GM12874 (cell line): ENCODE measurements around the gene ZNF559.

ENCODE experiments used
- CTCF ChIP-seq: IDR thresholded peaks from 2 replicates; pipeline ENCODE4 v1.5.1; 2011; ENCODE audit warnings: low read depth, mild to moderate bottlenecking, control low read depth, low read length, moderate library complexity; ENCODE audit not compliant: insufficient read depth

ZNF559 gene

GRCh38 chr19:9342610-9343304, 18.8 kb downstream of the ZNF559 start:
- no peak for TF ChIP-seq CTCF

GRCh38 chr19:9345005-9345404, 21.0 kb downstream of the ZNF559 start:
- no peak for TF ChIP-seq CTCF

DNA sequence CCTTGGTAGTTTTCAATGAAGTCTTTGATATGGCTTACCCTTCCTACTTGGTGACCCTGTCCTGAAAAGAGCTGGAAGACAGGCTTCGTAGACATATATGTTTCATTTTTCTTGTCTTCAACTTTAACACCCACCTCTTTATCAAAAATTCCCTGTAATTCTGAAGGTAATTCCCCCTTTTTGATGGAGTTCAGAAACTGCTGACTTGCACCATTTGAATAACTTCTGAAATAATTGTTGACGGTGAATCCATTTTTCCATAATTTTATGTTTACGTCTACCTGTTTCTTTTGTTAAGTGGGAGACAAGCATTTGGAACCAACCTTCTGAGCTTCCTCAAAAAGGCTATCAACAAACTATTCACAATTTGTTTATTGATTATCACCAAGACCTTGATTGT, 24.3 kb downstream of the ZNF559 start:
- no peak for TF ChIP-seq CTCF

DNA sequence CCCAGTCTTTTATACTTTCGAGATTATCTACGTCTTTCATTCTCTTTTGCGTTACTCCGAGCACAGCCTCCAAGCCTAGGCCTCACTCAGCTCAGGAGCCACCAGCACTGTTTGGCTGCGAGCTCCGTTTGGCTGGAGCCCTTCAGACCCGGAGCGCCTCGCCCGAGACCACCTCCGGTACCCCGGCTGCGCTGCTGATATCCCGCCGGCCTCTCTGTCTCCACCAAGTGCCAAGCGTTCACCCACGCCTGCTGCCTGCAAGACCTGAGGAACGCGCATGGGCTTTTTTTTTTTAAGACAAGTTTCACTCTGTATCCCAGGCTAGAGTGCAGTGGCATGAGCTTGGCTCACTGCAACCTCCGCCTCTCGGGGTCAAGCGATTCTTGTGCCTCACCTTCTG, 24.7 kb downstream of the ZNF559 start:
- no peak for TF ChIP-seq CTCF

- TF ChIP-seq CTCF: no peak
These were observed 28.5 kb downstream of the ZNF559 start for GRCh38 chr19:9352505-9352904.

GRCh38 chr19:9353011-9353410, 29.0 kb downstream of the ZNF559 start:
- TF ChIP-seq CTCF: no peak

DNA sequence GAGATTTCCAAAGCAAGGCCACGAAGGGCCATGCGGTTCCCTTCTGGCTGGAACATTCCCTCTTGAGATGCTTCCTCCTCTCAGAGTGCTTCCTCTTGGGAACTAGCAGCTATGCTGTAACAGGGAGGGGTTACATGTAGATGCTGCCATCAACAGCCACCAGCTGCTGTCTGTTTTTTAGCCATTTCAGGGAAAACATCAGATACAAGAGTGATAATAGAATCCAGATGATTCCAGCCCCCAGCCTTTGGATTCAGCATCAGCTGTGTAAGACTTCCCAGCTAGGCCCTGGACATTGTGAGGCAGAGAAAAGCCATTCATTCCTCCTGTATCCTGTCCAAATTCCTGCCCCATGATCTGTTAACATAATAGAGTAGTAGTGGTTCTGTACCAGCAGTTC, 30.7 kb downstream of the ZNF559 start:
- TF ChIP-seq CTCF: no peak

- TF ChIP-seq CTCF: no peak
These were observed 38.9 kb downstream of the ZNF559 start, which contains the start of gene ZNF177 for GRCh38 chr19:9362905-9363304. Gene ZNF177 (plus strand): TSS chr19:9363013. CDS start chr19:9378312, 15,299 bp downstream.
